ENCODE measurements around the gene CKLF. TPM values are rescaled to one million over a fixed set of nuclear protein-coding genes. Genes with fewer than 3 reads are reported as not detected.
"Not testable (repeated sequence)": the region's sequence is repeated elsewhere in the genome, so short reads cannot be mapped to it uniquely, and the experiment has no call there.

Gene CKLF
- total RNA-seq, 1 donor from 2014 or later, result 17.9 TPM

DNA sequence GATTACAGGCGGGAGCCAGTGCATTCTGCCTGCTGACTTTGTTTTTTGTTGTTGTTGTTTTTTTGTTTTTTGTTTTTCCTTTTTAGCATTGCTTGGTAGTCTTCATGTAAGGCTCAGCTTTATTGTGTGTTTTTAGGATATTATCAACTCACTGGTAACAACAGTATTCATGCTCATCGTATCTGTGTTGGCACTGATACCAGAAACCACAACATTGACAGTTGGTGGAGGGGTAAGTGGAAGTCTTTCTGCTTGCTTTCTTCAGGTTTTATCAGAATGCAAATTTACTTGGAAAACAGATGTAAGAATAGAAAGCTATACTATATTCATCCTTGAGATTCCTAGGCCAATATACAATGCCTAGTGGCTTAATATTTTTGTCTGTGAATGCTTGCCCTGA lies 10.6 kb downstream of the CKLF start:
- H3K27me3 Mint-ChIP-seq (ENCODE audit: unreplicated experiment), result no peaks in the 10 kb centered on the region
- peaks cover 2% of the 10 kb centered on the region for H3K4me1 Mint-ChIP-seq (ENCODE audit: low read depth, unreplicated experiment)
- peaks cover 2% of the 10 kb centered on the region for H3K9me3 Mint-ChIP-seq (ENCODE audit: unreplicated experiment)
- H3K4me3 Mint-ChIP-seq (ENCODE audit: unreplicated experiment), result no peak overlapping the region
- no peak for TF ChIP-seq CTCF (IDR thresholded peaks at IDR 0.05; ENCODE audit: partially characterized antibody, unreplicated experiment)
- no peaks in the 10 kb centered on the region for H3K36me3 Mint-ChIP-seq (ENCODE audit: unreplicated experiment)
- no peak overlapping the region for H3K27ac Mint-ChIP-seq (ENCODE audit: unreplicated experiment)
- no peak for DNase-seq

- Mint-ChIP-seq H3K4me3 (ENCODE audit: unreplicated experiment) (no peak overlapping the region), H3K27me3 (ENCODE audit: unreplicated experiment) (no peaks in the 10 kb centered on the region), H3K27ac (ENCODE audit: unreplicated experiment) (no peak overlapping the region), H3K4me1 (ENCODE audit: low read depth, unreplicated experiment) (peaks cover 2% of the 10 kb centered on the region), H3K36me3 (ENCODE audit: unreplicated experiment) (no peaks in the 10 kb centered on the region), H3K9me3 (ENCODE audit: unreplicated experiment) (peaks cover 2% of the 10 kb centered on the region)
- no peak for TF ChIP-seq CTCF (IDR thresholded peaks at IDR 0.05; ENCODE audit: partially characterized antibody, unreplicated experiment)
- DNase-seq, result no peak
These were observed 11.4 kb downstream of the CKLF start for GRCh38 chr16:66563574-66564334.

GRCh38 chr16:66566051-66566901 lies 13.9 kb downstream of the CKLF start, which contains the start of gene CMTM1:
Gene CMTM1, plus strand, starts transcription at chr16:66566439. Its CDS starts 75 bp downstream, at chr16:66566514.
- no peaks in the 10 kb centered on the region for H3K27me3 Mint-ChIP-seq (ENCODE audit: unreplicated experiment)
- no peaks in the 10 kb centered on the region for H3K4me1 Mint-ChIP-seq (ENCODE audit: low read depth, unreplicated experiment)
- H3K36me3 Mint-ChIP-seq (ENCODE audit: unreplicated experiment), result no peaks in the 10 kb centered on the region
- H3K9me3 Mint-ChIP-seq (ENCODE audit: unreplicated experiment), result no peaks in the 10 kb centered on the region
- DNase-seq, result no peak
- no peak within 1 kb of the TSS for H3K4me3 Mint-ChIP-seq (ENCODE audit: unreplicated experiment)
- no peak for TF ChIP-seq CTCF (IDR thresholded peaks at IDR 0.05; ENCODE audit: partially characterized antibody, unreplicated experiment)
- no peak within 1 kb of the TSS for H3K27ac Mint-ChIP-seq (ENCODE audit: unreplicated experiment)

DNA sequence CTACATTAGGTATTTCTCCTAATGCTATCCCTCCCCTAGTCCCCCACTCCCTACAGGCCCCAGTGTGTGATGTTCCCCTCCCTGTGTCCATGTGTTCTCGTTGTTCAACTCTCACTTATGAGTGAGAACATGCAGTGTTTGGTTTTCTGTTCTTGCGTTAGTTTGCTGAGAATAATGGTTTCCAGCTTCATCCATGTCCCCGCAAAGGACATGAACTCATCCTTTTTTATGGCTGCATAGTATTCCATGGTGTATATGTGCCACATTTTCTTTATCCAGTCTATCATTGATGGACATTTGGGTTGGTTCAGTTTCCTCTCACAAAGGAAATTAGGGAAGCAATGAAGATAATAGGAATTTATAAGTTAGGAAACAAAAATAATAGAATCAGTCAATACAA lies 14.9 kb downstream of the CKLF start:
- not testable (repeated sequence) for H3K9me3 Mint-ChIP-seq (ENCODE audit: unreplicated experiment); H3K36me3 Mint-ChIP-seq (ENCODE audit: unreplicated experiment); H3K27ac Mint-ChIP-seq (ENCODE audit: unreplicated experiment); H3K27me3 Mint-ChIP-seq (ENCODE audit: unreplicated experiment); H3K4me1 Mint-ChIP-seq (ENCODE audit: low read depth, unreplicated experiment); H3K4me3 Mint-ChIP-seq (ENCODE audit: unreplicated experiment); DNase-seq

DNA sequence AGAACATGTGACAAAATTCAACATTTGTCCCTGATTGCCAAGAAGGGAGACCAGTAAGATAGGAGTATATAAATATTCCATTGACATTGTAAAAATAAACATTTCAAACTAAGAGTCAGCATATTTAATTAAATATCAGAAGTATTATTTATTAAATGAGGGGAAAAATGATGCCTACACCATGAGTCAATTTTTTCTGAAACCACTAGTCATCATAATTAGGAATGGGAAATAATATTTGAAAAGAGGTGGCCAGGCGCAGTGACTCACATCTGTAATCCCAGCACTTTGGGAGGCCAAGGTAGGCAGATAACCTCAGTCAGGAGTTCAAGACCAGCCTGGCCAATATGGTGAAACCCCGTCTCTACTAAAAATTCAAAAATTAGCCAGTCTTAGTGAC lies 16.0 kb downstream of the CKLF start:
- H3K27ac Mint-ChIP-seq (ENCODE audit: unreplicated experiment), result no peak overlapping the region
- H3K4me3 Mint-ChIP-seq (ENCODE audit: unreplicated experiment), result no peak overlapping the region
- peaks cover 2% of the 10 kb centered on the region for H3K27me3 Mint-ChIP-seq (ENCODE audit: unreplicated experiment)
- no peaks in the 10 kb centered on the region for H3K9me3 Mint-ChIP-seq (ENCODE audit: unreplicated experiment)
- TF ChIP-seq CTCF (IDR thresholded peaks at IDR 0.05; ENCODE audit: partially characterized antibody, unreplicated experiment), result no peak
- no peaks in the 10 kb centered on the region for H3K36me3 Mint-ChIP-seq (ENCODE audit: unreplicated experiment)
- H3K4me1 Mint-ChIP-seq (ENCODE audit: low read depth, unreplicated experiment), result no peaks in the 10 kb centered on the region
- DNase-seq, result no peak
